ENCODE data around the gene SLC18A3.

- TF ChIP-seq CTCF (IDR thresholded peaks at IDR 0.05) (no peak), POLR2A (IDR thresholded peaks at IDR 0.05) (no peak)
These were observed 13.3 kb upstream of the SLC18A3 start for GRCh38 chr10:49596836-49597235.
